A549 treated with ZK216348 at 1 μM for 4 hours (cell line): Measurements from ENCODE around the gene A3GALT2. TPM values are rescaled to one million over a fixed set of nuclear protein-coding genes. Genes with fewer than 3 reads are reported as not detected.

Source experiments
- total RNA-seq: library from RNA; stranded (reverse); fragments of 200-300 nt; extraction: Qiagen RNA extraction; gene quantifications from 5 replicates; pipeline ENCODE4 v1.2.3, GENCODE V29; 2022; ENCODE audit warnings: low read depth

Gene A3GALT2
- not detected in 5 replicates for total RNA-seq

DNA sequence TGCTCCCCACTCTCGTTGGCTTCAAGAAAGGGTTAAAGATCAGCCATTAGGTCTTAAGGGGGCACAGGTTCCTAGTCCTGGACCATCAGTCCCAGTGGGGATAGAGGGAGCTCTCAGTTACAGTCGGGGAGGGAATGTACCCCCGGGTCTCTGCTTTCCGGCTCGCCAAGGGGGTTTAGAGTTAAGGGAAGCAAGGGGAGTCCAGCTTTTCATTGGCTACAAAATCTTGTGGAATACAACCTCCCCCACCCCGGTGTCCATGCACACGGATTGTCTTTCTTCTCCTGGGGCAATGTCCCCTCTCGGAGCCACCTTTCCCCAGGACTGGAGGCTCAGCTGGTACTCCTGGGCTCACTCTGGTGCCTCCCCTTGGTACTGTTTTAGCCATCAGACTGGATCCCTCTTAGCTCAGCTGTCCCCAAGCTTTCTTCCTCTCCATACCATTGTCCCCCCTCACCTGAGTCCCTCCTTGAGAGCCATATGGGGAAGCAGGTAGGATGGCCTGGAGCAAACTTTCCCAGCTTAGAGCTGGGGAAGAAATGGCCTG lies at the start of gene A3GALT2:
Gene A3GALT2, minus strand, starts transcription at position 480 of the 547 bp plus-strand sequence. Its CDS starts 0 bp downstream, at position 480.

Other genes with a start within 250 kb of the A3GALT2 start
- 0.35 to 1.8 TPM (median 0.82 TPM) in 5 replicates for gene AZIN2, start 239.9 kb downstream of the A3GALT2 start, total RNA-seq
- 1.8 to 2.6 TPM (median 2.3 TPM) in 5 replicates for gene TRIM62, start 139.1 kb downstream of the A3GALT2 start, total RNA-seq
- 7.7 to 15.2 TPM (median 11.4 TPM) in 5 replicates for gene ZNF362, start 64.6 kb downstream of the A3GALT2 start, total RNA-seq
- gene PHC2, start 110.0 kb upstream of the A3GALT2 start, total RNA-seq, result 84.5 to 103 TPM (median 95.4 TPM) in 5 replicates
- gene ZSCAN20, start 151.5 kb upstream of the A3GALT2 start, total RNA-seq, result 1.6 to 2.4 TPM (median 1.9 TPM) in 5 replicates